GM18498 (cell line): ENCODE measurements around the gene PCBD1.

ENCODE experiments used
- ATAC-seq: cut with Tn5 transposase; IDR thresholded peaks from one replicate; pipeline ENCODE4 v1.9.1; 2021; ENCODE audit warnings: mild to moderate bottlenecking, moderate library complexity; ENCODE audit not compliant: unreplicated experiment

Gene PCBD1

GRCh38 chr10:70918851-70919530 lies 30.6 kb upstream of the PCBD1 start:
- ATAC-seq: no peak

GRCh38 chr10:70917635-70918034 lies 29.3 kb upstream of the PCBD1 start:
- ATAC-seq: no peak

- ATAC-seq: no peak
These were observed 28.9 kb upstream of the PCBD1 start for GRCh38 chr10:70917226-70917625.

DNA sequence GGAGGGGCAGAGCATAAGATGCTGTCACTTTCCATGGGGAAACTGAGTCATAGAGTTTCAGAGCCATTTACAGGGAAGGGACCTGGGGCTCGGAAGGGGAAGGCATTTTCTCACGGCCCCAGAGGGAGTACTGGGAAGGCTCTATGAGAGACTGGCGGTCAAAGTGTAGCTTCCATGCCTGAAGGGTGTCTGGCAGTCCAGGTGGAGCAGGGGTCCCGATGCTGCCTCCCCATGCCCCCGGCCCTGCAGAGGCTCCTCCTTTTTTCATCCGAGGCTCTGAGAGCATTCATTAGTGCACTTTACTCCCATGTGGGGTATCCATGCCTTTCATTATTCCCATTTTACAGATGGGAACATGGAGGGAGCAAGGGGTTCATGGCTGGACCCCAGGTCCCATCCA lies 27.9 kb upstream of the PCBD1 start:
- no peak for ATAC-seq

GRCh38 chr10:70915806-70916205 lies 27.4 kb upstream of the PCBD1 start:
- no peak for ATAC-seq

DNA sequence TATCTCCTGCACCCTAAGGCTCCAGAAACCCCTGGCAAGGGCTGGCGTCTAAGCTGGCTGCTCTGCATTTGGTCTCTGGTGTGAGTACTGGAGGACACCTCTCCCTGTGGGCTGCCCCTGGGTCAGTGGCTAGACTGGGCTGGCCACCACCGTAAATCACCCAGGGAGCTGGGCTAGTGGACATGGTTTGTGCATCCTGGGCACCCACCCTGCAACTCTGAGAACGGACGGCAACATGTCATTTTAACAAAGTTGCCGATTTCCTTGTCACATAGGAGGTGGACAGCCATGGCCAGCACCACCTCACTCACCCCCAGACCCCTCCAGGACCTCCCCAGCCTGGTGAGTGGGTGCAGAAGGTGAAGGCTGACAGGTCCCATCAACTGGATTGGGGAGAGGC lies 26.8 kb upstream of the PCBD1 start:
- no peak for ATAC-seq

- ATAC-seq: no peak
These were observed 26.0 kb upstream of the PCBD1 start for GRCh38 chr10:70914316-70914864.

- no peak for ATAC-seq
These were observed 25.5 kb upstream of the PCBD1 start for GRCh38 chr10:70913893-70914240.

DNA sequence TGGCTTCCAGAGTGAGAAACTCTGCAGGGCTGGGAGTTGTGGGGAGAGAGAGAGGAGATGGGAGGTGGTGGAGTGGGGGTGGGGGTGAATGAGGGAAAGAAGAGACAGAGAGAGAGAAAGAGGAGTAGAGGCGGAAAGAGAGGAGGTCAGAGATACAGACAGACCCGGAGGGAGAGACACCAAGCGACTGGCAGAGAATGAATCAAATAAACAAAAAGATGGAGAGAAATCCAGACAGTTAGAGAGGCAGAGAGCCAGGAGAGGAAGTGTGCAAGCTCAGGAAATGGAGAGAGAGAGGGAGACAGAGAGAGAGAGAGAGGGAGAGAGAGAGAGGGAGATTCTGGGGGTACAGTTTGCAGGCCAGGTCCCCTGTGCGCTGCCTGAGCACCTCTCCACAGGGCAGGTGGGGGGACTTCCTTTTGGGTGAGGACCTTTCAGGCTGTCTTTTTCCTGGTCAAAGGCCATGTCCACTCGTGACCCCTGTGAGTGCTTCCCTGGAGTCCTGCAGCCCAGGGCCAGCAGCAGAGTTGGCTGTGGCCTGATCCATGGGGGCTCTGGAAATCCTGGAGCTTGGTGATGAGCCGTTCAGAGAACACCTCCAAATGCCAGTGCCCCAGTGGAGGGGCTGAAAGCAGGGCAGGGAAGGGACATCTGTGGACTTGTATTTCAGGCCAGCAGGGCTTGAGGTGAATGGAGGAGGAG lies 25.0 kb upstream of the PCBD1 start:
- ATAC-seq: no peak

DNA sequence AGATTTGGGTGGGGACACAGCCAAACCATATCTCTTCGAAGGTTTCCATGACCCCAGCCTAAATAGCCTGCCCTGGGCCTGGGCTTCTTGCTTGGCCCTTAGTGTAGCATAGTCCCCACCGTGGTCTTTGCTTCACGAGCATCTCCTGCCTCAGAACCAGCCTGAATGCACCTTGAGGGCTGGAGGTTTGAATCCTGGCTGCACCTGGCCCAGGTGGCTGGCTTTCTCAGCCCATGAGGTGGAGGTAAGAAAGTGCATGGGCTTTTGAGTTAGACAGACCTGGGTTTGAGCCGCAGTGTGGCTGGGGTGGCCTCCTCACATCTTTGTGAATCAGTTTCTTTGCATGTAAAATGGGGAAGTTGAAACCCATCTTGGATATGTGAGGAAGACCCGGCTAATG lies 24.2 kb upstream of the PCBD1 start:
- no peak for ATAC-seq

GRCh38 chr10:70911386-70911785 lies 23.0 kb upstream of the PCBD1 start:
- no peak for ATAC-seq

DNA sequence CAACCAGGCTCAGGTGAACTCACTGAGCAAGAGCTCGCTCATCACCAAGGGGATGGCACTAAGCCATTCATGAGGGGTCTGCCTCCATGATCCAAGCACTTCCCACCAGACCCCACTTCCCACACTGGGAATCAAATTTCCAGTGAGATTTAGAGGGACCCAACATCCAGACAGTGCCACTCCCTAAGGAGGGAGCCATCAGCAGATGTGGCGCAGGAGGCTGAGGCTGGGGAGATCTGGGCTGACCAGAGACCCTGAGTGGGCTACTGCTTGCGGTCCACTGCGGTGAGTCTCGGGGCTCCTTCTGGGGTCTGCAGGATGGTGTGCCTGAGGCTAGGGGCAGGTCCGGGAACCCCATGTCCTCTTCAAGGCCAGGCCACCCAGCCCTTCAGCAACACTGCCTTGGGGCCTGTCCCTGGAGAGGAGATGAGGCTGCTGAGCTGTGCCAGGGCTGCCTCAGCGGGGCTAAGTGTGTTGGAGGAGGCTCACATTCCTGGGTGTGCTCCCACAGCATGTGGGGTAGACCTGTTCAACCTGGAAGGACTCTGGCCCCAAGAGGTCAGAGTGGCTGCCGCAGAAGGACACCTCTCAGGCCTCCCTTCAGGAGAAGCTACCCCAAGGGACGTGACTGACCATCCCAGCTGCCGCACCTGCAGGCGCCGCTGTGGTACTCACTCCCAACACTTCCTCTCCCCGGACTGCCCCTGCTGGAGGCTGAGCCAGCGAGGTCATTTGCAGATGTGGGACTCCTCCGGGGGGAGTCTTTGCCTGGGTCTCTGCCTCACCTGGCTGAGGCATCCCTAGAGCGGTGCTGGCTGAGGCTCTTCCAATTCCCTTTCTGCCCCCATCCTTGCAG lies 22.3 kb upstream of the PCBD1 start:
- ATAC-seq: no peak

GRCh38 chr10:70909326-70909935 lies 21.1 kb upstream of the PCBD1 start:
- ATAC-seq: no peak

DNA sequence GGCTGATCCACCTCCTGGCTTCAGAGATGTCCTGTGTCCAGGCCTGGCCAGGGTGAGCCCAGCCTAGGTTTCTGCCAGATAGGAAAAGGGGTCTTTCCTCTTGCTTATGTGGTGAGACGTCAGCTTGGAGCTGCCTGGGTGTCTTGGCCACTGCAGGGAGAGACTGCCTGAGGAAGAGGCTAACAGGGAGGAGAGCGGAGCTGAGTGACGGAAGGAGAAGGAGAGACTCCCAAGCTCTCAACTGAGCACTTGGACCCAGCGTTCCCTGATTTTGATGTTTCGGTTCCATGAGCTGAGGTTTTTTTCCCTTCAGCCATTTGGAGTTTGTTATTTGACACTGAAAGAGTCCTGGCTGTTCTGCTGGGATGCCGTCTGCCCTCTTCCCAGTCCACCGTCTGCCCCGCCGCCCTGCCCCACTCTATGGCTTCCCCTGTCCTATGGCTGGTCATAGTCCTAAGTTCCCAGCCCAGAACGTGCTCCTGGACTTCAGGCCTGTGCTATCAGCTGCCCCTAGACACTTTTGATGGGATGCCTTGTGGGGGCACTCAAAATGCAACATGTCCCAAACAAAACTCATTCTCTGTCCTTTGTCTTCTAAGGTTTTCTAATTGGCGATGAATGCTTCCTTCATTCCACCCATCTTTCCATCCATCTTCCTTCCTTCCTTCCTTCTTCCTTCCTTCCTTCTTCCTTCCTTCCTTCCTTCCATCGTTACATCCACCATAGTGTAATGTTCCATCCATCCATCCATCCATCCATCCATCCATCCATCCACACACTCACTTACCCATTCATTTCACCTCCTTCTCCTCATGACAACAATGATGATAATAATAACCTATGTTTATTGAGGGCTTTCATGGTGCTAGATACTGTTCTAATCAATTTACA lies 20.3 kb upstream of the PCBD1 start:
- ATAC-seq: no peak

- ATAC-seq: no peak
These were observed 19.5 kb upstream of the PCBD1 start for GRCh38 chr10:70907637-70908405.

DNA sequence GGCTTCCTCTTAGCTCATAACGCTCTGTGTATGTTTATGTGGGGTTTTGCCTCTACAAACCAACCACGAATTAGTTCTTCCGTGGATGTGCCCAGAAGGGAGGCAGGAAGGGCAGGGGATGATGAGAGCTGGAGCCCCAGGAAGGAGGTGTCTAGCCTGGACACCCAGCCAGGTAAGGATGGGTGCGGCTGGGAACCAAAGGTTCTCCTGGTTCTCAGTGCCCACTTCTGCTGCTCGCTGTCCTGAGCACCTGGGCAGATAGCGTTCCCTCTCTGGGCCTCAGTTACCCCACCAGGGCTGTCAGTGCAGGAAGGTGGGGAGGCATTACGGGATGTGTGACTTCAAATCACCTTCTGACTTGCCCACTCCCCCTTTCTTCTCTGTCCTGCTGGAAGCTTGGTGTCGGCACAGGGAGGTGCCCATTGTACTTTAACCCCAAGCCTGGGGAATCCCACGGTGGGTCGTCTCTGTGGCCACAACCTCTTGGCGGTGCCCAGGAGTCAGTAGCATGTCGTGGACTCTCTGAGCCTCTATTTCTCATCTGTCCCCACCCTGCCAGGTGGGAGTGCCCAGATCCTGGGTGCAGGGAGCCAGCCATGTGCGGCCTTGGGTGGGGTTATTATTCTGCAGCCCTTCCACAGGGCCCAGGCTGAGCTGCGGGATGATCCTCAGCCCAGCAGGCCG lies 18.7 kb upstream of the PCBD1 start:
- no peak for ATAC-seq

- no peak for ATAC-seq
These were observed 17.8 kb upstream of the PCBD1 start for GRCh38 chr10:70906031-70906783.
